ENCODE data around the gene CHCHD6.

CHCHD6 gene

DNA sequence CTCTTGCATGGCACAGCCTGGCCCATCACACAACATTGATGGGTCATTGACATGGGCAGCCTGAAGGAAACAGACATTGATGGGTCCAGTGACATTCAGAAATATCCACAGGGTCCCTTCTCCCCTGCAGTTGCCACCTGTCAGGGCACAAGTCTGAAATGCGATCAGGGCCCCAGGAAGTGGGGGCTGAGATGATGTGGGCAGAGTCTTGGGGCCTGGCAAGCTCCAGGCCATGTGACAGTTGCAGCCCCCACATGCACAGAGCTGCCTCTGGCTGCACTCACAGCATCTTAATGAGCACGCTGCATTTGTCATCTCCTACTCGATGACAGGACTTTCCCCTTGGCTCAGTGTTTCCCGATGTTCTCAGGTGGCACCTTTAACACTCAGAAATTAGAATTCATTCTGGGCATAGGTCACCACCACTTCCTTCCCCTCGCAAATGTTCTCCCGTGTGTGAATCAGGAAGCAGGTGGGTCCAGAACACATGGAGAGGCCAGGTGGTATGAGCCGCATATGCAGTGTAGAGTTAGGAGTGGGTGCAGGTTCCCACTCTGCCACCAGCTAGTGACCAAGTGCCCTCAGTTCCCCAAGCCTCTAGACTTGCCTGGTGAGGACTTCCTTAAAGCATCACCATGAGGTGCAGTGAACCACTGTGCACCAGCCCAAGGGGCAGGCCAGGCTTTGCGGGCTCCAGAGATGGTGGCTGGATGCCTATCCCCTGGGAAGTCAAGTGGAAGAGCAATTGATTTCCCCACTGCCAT is 47.5 kb upstream of the CHCHD6 start:
- Histone ChIP-seq H3K79me1 (ENCODE audit: low read depth, low read length) (no peaks in the 10 kb centered on the region), H3K4me2 (ENCODE audit: insufficient read depth, low read length, poor library complexity, severe bottlenecking) (no peak overlapping the region), H3K23ac (ENCODE audit: low read depth, low read length, poor library complexity) (no peak overlapping the region), H2BK15ac (ENCODE audit: low read length) (no peak overlapping the region), H3K36me3 (replicated peaks in 1 of 2; ENCODE audit: control insufficient read depth in 2 of 2, insufficient read depth in 2 of 2, low read length in 2 of 2) (no peaks in the 10 kb centered on the region), H3K27me3 (ENCODE audit: control insufficient read depth in 3 of 3, insufficient read depth in 3 of 3, low read depth in 1 of 3, low read length in 3 of 3) (peaks cover 0 to 8% (median 6%) of the 10 kb centered on the region in 3 experiments), H2BK5ac (ENCODE audit: low read length) (no peak overlapping the region), H4K91ac (ENCODE audit: low read depth, low read length, poor library complexity) (no peak overlapping the region), H4K8ac (ENCODE audit: low read depth, low read length) (no peak overlapping the region), H3K9ac (ENCODE audit: low read depth, low read length, poor library complexity) (no peak overlapping the region), H2BK120ac (ENCODE audit: low read depth, low read length) (no peak overlapping the region), H2BK12ac (ENCODE audit: low read length) (no peak overlapping the region), H3K4me1 (ENCODE audit: control insufficient read depth in 2 of 2, insufficient read depth in 1 of 2, low read depth in 1 of 2, low read length in 2 of 2) (peaks cover 0 to 2% of the 10 kb centered on the region in 2 donors), H3K14ac (ENCODE audit: low read length) (no peak overlapping the region), H2AK5ac (ENCODE audit: low read depth, low read length) (no peak overlapping the region), H3K27ac (replicated peaks; ENCODE audit: low read length) (no peak overlapping the region), H3K18ac (ENCODE audit: low read length) (no peak overlapping the region), H3K4me3 (ENCODE audit: low read length in 2 of 2) (peak overlapping the region in 1 of 2 donors; percentile 22), H2AFZ (ENCODE audit: low read length) (no peak overlapping the region), H3K9me3 (replicated peaks in 1 of 2; ENCODE audit: control insufficient read depth in 2 of 2, insufficient read depth in 1 of 2, low read depth in 1 of 2, low read length in 2 of 2) (peaks cover 2 to 11% of the 10 kb centered on the region in 2 donors), H3K4ac (ENCODE audit: low read length) (no peak overlapping the region)
- no CpG with 5 or more reads among the region's 8 CpGs for WGBS, 2 donors (ENCODE audit: extremely low coverage in 2 of 2, insufficient read length in 2 of 2, insufficient replicate concordance in 1 of 2)
- DNase-seq (ENCODE audit: low spot score): no peak

DNA sequence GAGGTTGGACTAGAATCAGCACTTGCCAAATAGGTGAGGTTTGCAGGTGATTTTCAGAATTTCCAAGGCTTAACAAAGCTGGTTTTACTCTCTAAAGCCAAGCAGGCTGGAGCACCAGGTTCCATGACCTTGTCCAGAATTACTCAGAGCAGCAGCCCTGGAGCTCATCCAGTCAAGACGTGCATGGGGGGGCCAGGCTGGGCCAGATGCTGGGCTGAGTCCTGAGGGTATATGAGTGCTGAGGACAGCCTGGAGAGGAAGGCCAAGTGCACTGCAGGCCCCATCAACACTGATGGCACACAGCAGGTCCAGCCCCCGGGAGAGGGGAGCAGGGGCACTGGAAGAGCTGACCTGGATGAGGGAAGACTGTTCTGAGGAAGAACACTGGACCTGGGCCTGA is 46.1 kb upstream of the CHCHD6 start:
- Histone ChIP-seq H3K79me1 (ENCODE audit: low read depth, low read length) (no peaks in the 10 kb centered on the region), H3K4me3 (ENCODE audit: low read length in 2 of 2) (no peak overlapping the region), H2BK12ac (ENCODE audit: low read length) (no peak overlapping the region), H3K4me2 (ENCODE audit: insufficient read depth, low read length, poor library complexity, severe bottlenecking) (no peak overlapping the region), H2AFZ (ENCODE audit: low read length) (no peak overlapping the region), H2AK5ac (ENCODE audit: low read depth, low read length) (no peak overlapping the region), H4K8ac (ENCODE audit: low read depth, low read length) (no peak overlapping the region), H2BK120ac (ENCODE audit: low read depth, low read length) (no peak overlapping the region), H3K14ac (ENCODE audit: low read length) (no peak overlapping the region), H3K9me3 (replicated peaks in 1 of 2; ENCODE audit: control insufficient read depth in 2 of 2, insufficient read depth in 1 of 2, low read depth in 1 of 2, low read length in 2 of 2) (peaks cover 2 to 11% of the 10 kb centered on the region in 2 donors), H2BK15ac (ENCODE audit: low read length) (no peak overlapping the region), H3K27ac (replicated peaks; ENCODE audit: low read length) (no peak overlapping the region), H2BK5ac (ENCODE audit: low read length) (no peak overlapping the region), H3K18ac (ENCODE audit: low read length) (no peak overlapping the region), H3K9ac (ENCODE audit: low read depth, low read length, poor library complexity) (no peak overlapping the region), H3K4me1 (ENCODE audit: control insufficient read depth in 2 of 2, insufficient read depth in 1 of 2, low read depth in 1 of 2, low read length in 2 of 2) (peaks cover 0 to 2% of the 10 kb centered on the region in 2 donors), H3K4ac (ENCODE audit: low read length) (no peak overlapping the region), H4K91ac (ENCODE audit: low read depth, low read length, poor library complexity) (no peak overlapping the region), H3K27me3 (ENCODE audit: control insufficient read depth in 3 of 3, insufficient read depth in 3 of 3, low read depth in 1 of 3, low read length in 3 of 3) (peaks cover 0 to 21% (median 8%) of the 10 kb centered on the region in 3 experiments), H3K23ac (ENCODE audit: low read depth, low read length, poor library complexity) (no peak overlapping the region), H3K36me3 (replicated peaks in 1 of 2; ENCODE audit: control insufficient read depth in 2 of 2, insufficient read depth in 2 of 2, low read length in 2 of 2) (no peaks in the 10 kb centered on the region)
- no peak for DNase-seq (ENCODE audit: low spot score)
- WGBS, 2 donors (ENCODE audit: extremely low coverage in 2 of 2, insufficient read length in 2 of 2, insufficient replicate concordance in 1 of 2): no CpG with 5 or more reads among the region's 2 CpGs

DNA sequence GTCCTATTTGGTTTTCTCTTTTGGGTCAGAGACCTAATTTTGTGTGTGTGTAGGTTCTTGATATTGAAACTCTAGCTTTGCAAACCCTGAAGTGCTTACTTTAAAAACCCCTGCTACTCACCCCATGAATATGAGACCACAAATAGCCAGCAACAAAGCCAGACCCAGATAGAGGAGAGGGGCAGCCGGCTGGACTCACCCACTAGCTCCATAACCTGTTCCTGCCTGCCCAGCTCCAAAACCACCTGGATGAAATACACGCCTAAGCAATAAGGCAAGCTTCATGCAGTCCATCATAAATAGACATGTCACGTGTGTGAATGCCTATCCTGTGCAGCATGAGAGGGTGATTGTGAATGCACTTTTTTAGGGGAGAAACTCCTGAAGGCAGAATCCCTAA is 45.5 kb upstream of the CHCHD6 start:
- Histone ChIP-seq H3K36me3 (replicated peaks in 1 of 2; ENCODE audit: control insufficient read depth in 2 of 2, insufficient read depth in 2 of 2, low read length in 2 of 2) (no peaks in the 10 kb centered on the region), H2AK5ac (ENCODE audit: low read depth, low read length) (no peak overlapping the region), H3K27me3 (ENCODE audit: control insufficient read depth in 3 of 3, insufficient read depth in 3 of 3, low read depth in 1 of 3, low read length in 3 of 3) (peaks cover 0 to 27% (median 8%) of the 10 kb centered on the region in 3 experiments), H3K14ac (ENCODE audit: low read length) (no peak overlapping the region), H3K9ac (ENCODE audit: low read depth, low read length, poor library complexity) (no peak overlapping the region), H3K79me1 (ENCODE audit: low read depth, low read length) (no peaks in the 10 kb centered on the region), H3K23ac (ENCODE audit: low read depth, low read length, poor library complexity) (no peak overlapping the region), H4K8ac (ENCODE audit: low read depth, low read length) (no peak overlapping the region), H2BK12ac (ENCODE audit: low read length) (no peak overlapping the region), H2AFZ (ENCODE audit: low read length) (no peak overlapping the region), H3K27ac (replicated peaks; ENCODE audit: low read length) (no peak overlapping the region), H2BK5ac (ENCODE audit: low read length) (no peak overlapping the region), H2BK120ac (ENCODE audit: low read depth, low read length) (no peak overlapping the region), H4K91ac (ENCODE audit: low read depth, low read length, poor library complexity) (no peak overlapping the region), H3K18ac (ENCODE audit: low read length) (no peak overlapping the region), H3K9me3 (replicated peaks in 1 of 2; ENCODE audit: control insufficient read depth in 2 of 2, insufficient read depth in 1 of 2, low read depth in 1 of 2, low read length in 2 of 2) (peaks cover 2 to 11% of the 10 kb centered on the region in 2 donors), H3K4me2 (ENCODE audit: insufficient read depth, low read length, poor library complexity, severe bottlenecking) (no peak overlapping the region), H2BK15ac (ENCODE audit: low read length) (no peak overlapping the region), H3K4ac (ENCODE audit: low read length) (no peak overlapping the region), H3K4me3 (ENCODE audit: low read length in 2 of 2) (no peak overlapping the region), H3K4me1 (ENCODE audit: control insufficient read depth in 2 of 2, insufficient read depth in 1 of 2, low read depth in 1 of 2, low read length in 2 of 2) (peaks cover 0 to 2% of the 10 kb centered on the region in 2 donors)
- WGBS, 2 donors (ENCODE audit: extremely low coverage in 2 of 2, insufficient read length in 2 of 2, insufficient replicate concordance in 1 of 2): no CpG with 5 or more reads among the region's 3 CpGs
- no peak for DNase-seq (ENCODE audit: low spot score)

DNA sequence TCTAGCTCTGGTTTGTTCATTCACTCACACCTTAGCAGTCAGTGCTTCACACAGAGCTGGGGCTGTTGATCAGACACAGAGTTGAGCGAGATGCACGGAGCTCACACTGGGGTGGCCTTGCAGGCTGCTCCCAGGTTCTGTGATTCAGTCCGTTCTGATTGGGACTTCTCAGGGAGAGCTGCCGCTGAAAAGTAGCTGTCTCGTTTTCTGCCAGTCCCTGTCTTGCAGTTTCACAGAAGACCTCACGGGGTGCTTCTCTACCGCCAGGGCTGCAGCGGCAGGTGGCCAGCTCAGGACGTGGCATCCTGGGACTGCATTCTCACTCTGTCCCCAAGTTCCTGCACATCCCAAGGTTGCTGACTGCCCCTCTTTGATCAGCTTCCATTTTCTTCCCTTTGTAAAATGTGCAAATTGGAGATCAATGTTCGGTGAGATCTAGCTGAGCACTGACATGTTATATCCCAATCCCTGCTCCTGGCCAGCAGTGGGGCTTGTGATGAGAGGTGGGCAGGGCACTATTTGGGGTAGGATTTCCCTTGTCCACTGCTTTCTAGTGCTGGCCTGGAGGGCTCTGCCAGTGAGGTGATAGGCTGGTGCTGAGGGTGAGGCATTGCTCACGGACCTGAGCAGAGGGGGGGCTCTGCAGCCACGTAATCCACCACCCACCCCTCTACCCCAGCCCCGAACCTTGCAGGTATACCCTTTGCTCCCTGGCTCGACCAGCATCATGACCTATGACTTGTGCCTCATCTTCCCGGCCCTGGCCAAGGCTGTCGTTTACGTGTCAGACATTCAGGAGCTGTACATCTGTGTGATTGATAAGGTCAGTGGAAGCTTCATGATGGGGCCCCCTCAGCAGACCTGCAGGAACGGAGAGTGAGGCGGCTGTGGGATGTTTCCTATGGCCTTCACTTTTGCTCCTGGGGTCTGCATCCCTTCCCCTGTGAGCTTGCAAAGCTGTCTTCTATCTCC is 43.8 kb upstream of the CHCHD6 start:
- no peak overlapping the region for H3K23ac ChIP-seq (ENCODE audit: low read depth, low read length, poor library complexity)
- no CpG with 5 or more reads among the region's 19 CpGs for WGBS, 2 donors (ENCODE audit: extremely low coverage in 2 of 2, insufficient read length in 2 of 2, insufficient replicate concordance in 1 of 2)
- peak overlapping the region; percentile 22 for H3K18ac ChIP-seq (ENCODE audit: low read length)
- no peak overlapping the region for H3K4me3 ChIP-seq (ENCODE audit: low read length in 2 of 2)
- no peak for DNase-seq (ENCODE audit: low spot score)
- no peak overlapping the region for H4K91ac ChIP-seq (ENCODE audit: low read depth, low read length, poor library complexity)
- H3K27ac ChIP-seq (replicated peaks; ENCODE audit: low read length): no peak overlapping the region
- peak overlapping the region; percentile 48 for H2AFZ ChIP-seq (ENCODE audit: low read length)
- H2BK5ac ChIP-seq (ENCODE audit: low read length): no peak overlapping the region
- peaks cover 2 to 11% of the 10 kb centered on the region in 2 donors for H3K9me3 ChIP-seq (replicated peaks in 1 of 2; ENCODE audit: control insufficient read depth in 2 of 2, insufficient read depth in 1 of 2, low read depth in 1 of 2, low read length in 2 of 2)
- peaks cover 0 to 4% of the 10 kb centered on the region in 2 donors for H3K4me1 ChIP-seq (ENCODE audit: control insufficient read depth in 2 of 2, insufficient read depth in 1 of 2, low read depth in 1 of 2, low read length in 2 of 2)
- no peak overlapping the region for H3K4ac ChIP-seq (ENCODE audit: low read length)
- H2AK5ac ChIP-seq (ENCODE audit: low read depth, low read length): no peak overlapping the region
- H3K4me2 ChIP-seq (ENCODE audit: insufficient read depth, low read length, poor library complexity, severe bottlenecking): no peak overlapping the region
- H4K8ac ChIP-seq (ENCODE audit: low read depth, low read length): no peak overlapping the region
- H3K9ac ChIP-seq (ENCODE audit: low read depth, low read length, poor library complexity): no peak overlapping the region
- no peak overlapping the region for H2BK12ac ChIP-seq (ENCODE audit: low read length)
- no peak overlapping the region for H3K14ac ChIP-seq (ENCODE audit: low read length)
- no peaks in the 10 kb centered on the region for H3K36me3 ChIP-seq (replicated peaks in 1 of 2; ENCODE audit: control insufficient read depth in 2 of 2, insufficient read depth in 2 of 2, low read length in 2 of 2)
- no peak overlapping the region for H2BK15ac ChIP-seq (ENCODE audit: low read length)
- H3K79me1 ChIP-seq (ENCODE audit: low read depth, low read length): no peaks in the 10 kb centered on the region
- H2BK120ac ChIP-seq (ENCODE audit: low read depth, low read length): peak overlapping the region; percentile 24
- peaks cover 0 to 42% (median 4%) of the 10 kb centered on the region in 3 experiments for H3K27me3 ChIP-seq (ENCODE audit: control insufficient read depth in 3 of 3, insufficient read depth in 3 of 3, low read depth in 1 of 3, low read length in 3 of 3)
